Keratinocyte (primary cell): Measurements from ENCODE around the gene ZMYM2. TPM values are rescaled to one million over a fixed set of nuclear protein-coding genes. Genes with fewer than 3 reads are reported as not detected.

Source experiments
- DNase-seq: peaks from one replicate; pipeline ENCODE4 v3.0.0-alpha.2; 2011; ENCODE audit warnings: low read depth, missing footprints, low spot score
- FAIRE-seq: peaks from 2 replicates; lab custom pipeline; 2011; peaks lifted over from hg19 to GRCh38; lab: Jason Lieb, UNC
- H2AFZ ChIP-seq: 2 replicates; pipeline ENCODE4 v1.6.0; 2012; ENCODE audit warnings: low read length, control low read depth, inconsistent platforms; ENCODE audit not compliant: control insufficient read depth
- H3K27ac ChIP-seq: 2 replicates; pipeline ENCODE4 v1.5.1; 2011; ENCODE audit warnings: low read length; ENCODE audit not compliant: control insufficient read depth, insufficient read depth
- H3K27me3 ChIP-seq: 3 replicates; pipeline ENCODE4 v1.6.0; 2011; ENCODE audit warnings: low read length; ENCODE audit not compliant: control insufficient read depth, insufficient read depth; ENCODE audit errors: extremely low read depth
- H3K36me3 ChIP-seq, 2 experiments: 2 replicates in 1 of 2; 3 replicates in 1 of 2; pipeline ENCODE4 v1.5.1; 2011; ENCODE audit warnings: low read length in 2 of 2, mild to moderate bottlenecking in 1 of 2; ENCODE audit not compliant: control insufficient read depth in 2 of 2, insufficient read depth in 2 of 2; ENCODE audit errors: extremely low read depth in 1 of 2
- H3K4me1 ChIP-seq: 3 replicates; pipeline ENCODE4 v1.5.1; 2011; ENCODE audit warnings: low read length; ENCODE audit not compliant: control insufficient read depth, insufficient read depth; ENCODE audit errors: extremely low read depth
- H3K4me2 ChIP-seq: 3 replicates; pipeline ENCODE4 v1.6.0; 2011; ENCODE audit warnings: low read depth, low read length; ENCODE audit not compliant: control insufficient read depth, insufficient read depth; ENCODE audit errors: extremely low read depth
- H3K4me3 ChIP-seq, 3 experiments: fragments of 200-600 bp in 1 of 3; sonication (generic) in 1 of 3; 2 replicates in 2 of 3; 3 replicates in 1 of 3; pipeline ENCODE4 v1.5.1; 2011 to 2016; ENCODE audit warnings: low read length in 3 of 3, mild to moderate bottlenecking in 3 of 3, control low read depth in 2 of 3, inconsistent platforms in 1 of 3, low read depth in 1 of 3, mixed read lengths in 1 of 3, mixed run types in 1 of 3, moderate library complexity in 1 of 3; ENCODE audit not compliant: control insufficient read depth in 2 of 3, insufficient read depth in 2 of 3; ENCODE audit errors: extremely low read depth in 1 of 3
- H3K79me2 ChIP-seq: 2 replicates; pipeline ENCODE4 v1.6.0; 2012; ENCODE audit warnings: low read length; ENCODE audit not compliant: control insufficient read depth, insufficient read depth
- H3K9ac ChIP-seq: 3 replicates; pipeline ENCODE4 v1.6.0; 2011; ENCODE audit warnings: low read length; ENCODE audit not compliant: control insufficient read depth, insufficient read depth; ENCODE audit errors: extremely low read depth
- H3K9me1 ChIP-seq: 3 replicates; pipeline ENCODE4 v1.6.0; 2011; ENCODE audit warnings: low read length; ENCODE audit not compliant: control insufficient read depth, insufficient read depth; ENCODE audit errors: extremely low read depth
- H3K9me3 ChIP-seq: 2 replicates; pipeline ENCODE4 v1.5.1; 2012; ENCODE audit warnings: low read depth, low read length; ENCODE audit not compliant: control insufficient read depth
- H4K20me1 ChIP-seq: 3 replicates; pipeline ENCODE4 v1.6.0; 2011; ENCODE audit warnings: low read length; ENCODE audit not compliant: control insufficient read depth, insufficient read depth; ENCODE audit errors: extremely low read depth
- CTCF ChIP-seq, 3 experiments: IDR thresholded peaks in 1 of 3; conservative IDR thresholded peaks in 1 of 3; optimal IDR thresholded peaks in 1 of 3; 2 replicates in 2 of 3; 3 replicates in 1 of 3; pipeline versions ENCODE3 to v1.5.1; 2011; ENCODE audit warnings: low read length in 3 of 3, mild to moderate bottlenecking in 3 of 3, moderate library complexity in 2 of 3, control low read depth in 1 of 3, inconsistent platforms in 1 of 3; ENCODE audit not compliant: insufficient read depth in 2 of 3; ENCODE audit errors: extremely low read depth in 1 of 3
- EZH2 ChIP-seq: IDR thresholded peaks from one replicate; pipeline ENCODE4 v1.6.1; 2012; ENCODE audit warnings: inconsistent platforms, mild to moderate bottlenecking, low read length, moderate library complexity
- dilution Hi-C: fragments of 300-500 bp; cut with MboI; formaldehyde crosslinking; loops from one replicate; pipeline ENCODE4 v1.7.0; 2020; ENCODE audit warnings: low sequenced_read_pairs; ENCODE audit not compliant: extremely low pct_ligation_motif_present
- polyA plus RNA-seq, 5 experiments: library from polyadenylated mRNA; depleted of rRNA in 3 of 5; stranded (reverse) in 3 of 5; stranded (forward) in 1 of 5; unstranded in 1 of 5; fragments of >200 nt; gene quantifications; 1 replicate in 1 of 5; 2 replicates in 3 of 5; 3 replicates in 1 of 5; pipeline versions ENCODE4 v1.2.1 to v1.2.3, GENCODE V29; 2011 to 2012; ENCODE audit warnings: missing spikeins in 2 of 5, low read depth in 1 of 5, low replicate concordance in 1 of 5

The ZMYM2 gene
- polyA plus RNA-seq, 1 donor (not counting 4 experiments of a cell fraction or from before 2014, with no cell fraction given), result 51.3 TPM

DNA sequence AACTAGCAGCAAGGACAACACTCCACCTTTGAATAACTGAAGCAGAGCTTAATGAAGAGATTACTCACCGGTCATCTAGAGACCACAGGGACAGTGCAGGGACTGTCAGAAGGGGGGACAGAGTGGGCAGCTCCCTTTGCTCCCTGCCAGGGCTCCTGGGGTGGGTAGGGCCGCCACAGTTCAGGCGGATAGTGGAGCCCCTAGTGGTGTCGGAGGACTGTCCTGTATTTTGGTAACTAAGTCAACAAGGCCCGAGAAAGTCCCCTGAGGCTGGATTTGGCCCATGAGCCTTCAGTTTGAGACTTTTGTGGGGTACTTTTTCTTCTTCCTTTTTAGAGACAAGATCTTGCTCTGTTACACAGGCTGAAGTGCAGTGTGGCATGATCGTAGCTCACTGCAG, 157.7 kb downstream of the ZMYM2 start:
- dilution Hi-C loops, result no loop called here
- H2AFZ ChIP-seq, result no peak overlapping the region

GRCh38 chr13:20118268-20119140, 160.0 kb downstream of the ZMYM2 start:
- peak overlapping the region; percentile 73 for H2AFZ ChIP-seq

More for the DNA sequence above, 157.7 kb downstream of the ZMYM2 start:
- Histone ChIP-seq H3K4me1 (no peaks in the 10 kb centered on the region), H3K27me3 (no peaks in the 10 kb centered on the region), H3K27ac (no peak overlapping the region), H4K20me1 (no peaks in the 10 kb centered on the region), H3K9me1 (no peaks in the 10 kb centered on the region), H3K36me3 (no peaks in the 10 kb centered on the region), H3K79me2 (no peaks in the 10 kb centered on the region), H3K9me3 (no peaks in the 10 kb centered on the region), H3K4me3 (no peak overlapping the region), H3K4me2 (no peak overlapping the region), H3K9ac (no peak overlapping the region)
- TF ChIP-seq CTCF (optimal IDR thresholded peaks at IDR 0.05 in 1 of 3, IDR thresholded peaks at IDR 0.05 in 1 of 3, conservative IDR thresholded peaks at IDR 0.05 in 1 of 3; ENCODE audit: extremely low read depth in 1 of 3, insufficient read depth in 2 of 3, low read length in 3 of 3) (no peak), EZH2 (no peak)
- DNase-seq, result no peak
- no peak for FAIRE-seq

More at GRCh38 chr13:20118268-20119140, 160.0 kb downstream of the ZMYM2 start:
- DNase-seq (no peak), FAIRE-seq (no peak)
- peak overlapping the region; percentile 82 for H3K4me2 ChIP-seq
- H3K9me3 ChIP-seq, result no peaks in the 10 kb centered on the region
- H3K79me2 ChIP-seq, result no peaks in the 10 kb centered on the region
- peak overlapping the region; percentile 71 for H3K9ac ChIP-seq
- H3K27ac ChIP-seq, result no peak overlapping the region
- H3K4me3 ChIP-seq, result peak overlapping the region; percentile 32 to 62 (median 45)
- H3K27me3 ChIP-seq, result no peaks in the 10 kb centered on the region
- TF ChIP-seq EZH2, result no peak
- no peak for TF ChIP-seq CTCF (optimal IDR thresholded peaks at IDR 0.05 in 1 of 3, IDR thresholded peaks at IDR 0.05 in 1 of 3, conservative IDR thresholded peaks at IDR 0.05 in 1 of 3; ENCODE audit: extremely low read depth in 1 of 3, insufficient read depth in 2 of 3, low read length in 3 of 3)
- no peaks in the 10 kb centered on the region for H3K36me3 ChIP-seq
- H3K9me1 ChIP-seq, result no peaks in the 10 kb centered on the region
- H3K4me1 ChIP-seq, result no peaks in the 10 kb centered on the region
- dilution Hi-C loops, result no loop called here
- no peaks in the 10 kb centered on the region for H4K20me1 ChIP-seq
